HG02588 (cell line): ENCODE results near the gene ZEB1.
"Not testable (repeated sequence)": the region's sequence is repeated elsewhere in the genome, so short reads cannot be mapped to it uniquely, and the experiment has no call there.

ENCODE experiments used
- ATAC-seq: cut with Tn5 transposase; IDR thresholded peaks from one replicate; pipeline ENCODE4 v1.9.1; 2021; ENCODE audit warnings: mild to moderate bottlenecking, moderate library complexity; ENCODE audit not compliant: unreplicated experiment

ZEB1 gene

DNA sequence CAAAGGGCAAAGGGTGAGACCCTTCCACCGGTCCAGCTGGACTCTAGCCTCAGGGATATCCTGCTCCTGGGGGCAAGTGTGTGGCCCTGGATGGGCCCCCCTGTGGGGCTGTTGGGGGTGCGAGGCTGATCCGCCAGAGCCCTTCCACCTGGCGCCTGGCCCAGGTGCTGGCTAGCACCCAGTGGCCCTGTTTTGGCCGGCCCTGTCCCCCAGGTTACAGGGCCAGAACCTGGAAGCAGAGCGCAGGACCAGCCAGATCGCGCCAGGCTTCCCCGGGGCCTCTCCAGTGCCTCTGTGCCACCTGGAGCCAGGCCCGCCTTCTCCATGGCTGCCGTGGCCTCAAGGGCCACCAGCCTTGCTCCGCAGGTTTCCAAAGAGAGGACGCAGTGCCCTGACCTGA is 45.2 kb downstream of the ZEB1 start:
- ATAC-seq, result not testable (repeated sequence)

- ATAC-seq, result no peak
These were observed 47.7 kb downstream of the ZEB1 start for GRCh38 chr10:31366703-31367102.

DNA sequence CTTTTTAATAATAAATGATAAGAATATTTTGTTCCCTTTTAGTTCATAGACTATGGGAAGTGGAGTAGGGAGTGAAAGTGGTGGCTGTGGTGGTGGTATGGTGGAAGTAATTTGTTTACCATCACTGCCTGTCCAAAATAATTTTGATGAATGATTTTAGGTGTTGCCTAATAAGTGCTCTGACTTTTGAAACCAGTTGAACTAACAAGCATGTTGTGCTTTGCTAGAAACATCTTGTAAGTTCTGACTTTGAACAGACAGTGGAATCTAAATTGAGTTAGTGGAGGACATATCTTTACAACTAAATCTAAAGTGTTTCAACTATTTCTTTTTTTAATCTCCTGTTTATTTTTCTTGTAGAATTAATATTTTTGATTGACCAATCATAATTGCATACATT is 49.7 kb downstream of the ZEB1 start:
- no peak for ATAC-seq

- no peak for ATAC-seq
These were observed 53.4 kb downstream of the ZEB1 start for GRCh38 chr10:31372439-31372838.

DNA sequence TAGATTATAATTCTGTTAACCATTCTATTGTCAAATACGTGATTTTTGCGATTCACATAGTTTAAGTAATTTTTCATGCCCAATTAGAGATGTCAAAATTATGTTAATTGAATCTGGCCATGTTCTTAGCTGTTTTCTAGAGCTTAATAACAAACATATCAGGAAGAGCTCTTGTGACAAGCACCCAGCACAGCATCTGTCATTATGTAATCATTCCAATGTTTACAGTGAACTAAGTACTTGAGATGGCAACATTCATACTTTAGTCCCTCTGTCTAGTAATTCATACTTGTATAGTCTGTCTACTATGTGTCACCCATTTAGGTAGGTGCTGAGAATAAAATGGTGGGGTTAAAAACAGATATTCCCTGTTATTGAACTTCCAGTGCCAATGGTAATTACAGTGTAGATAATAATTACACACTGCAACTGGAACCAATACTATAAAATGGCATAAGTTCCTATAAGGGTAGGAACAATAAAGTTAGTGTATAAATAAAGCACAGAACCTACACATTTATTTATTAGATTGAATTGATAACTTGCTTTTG is 55.2 kb downstream of the ZEB1 start:
- no peak for ATAC-seq

DNA sequence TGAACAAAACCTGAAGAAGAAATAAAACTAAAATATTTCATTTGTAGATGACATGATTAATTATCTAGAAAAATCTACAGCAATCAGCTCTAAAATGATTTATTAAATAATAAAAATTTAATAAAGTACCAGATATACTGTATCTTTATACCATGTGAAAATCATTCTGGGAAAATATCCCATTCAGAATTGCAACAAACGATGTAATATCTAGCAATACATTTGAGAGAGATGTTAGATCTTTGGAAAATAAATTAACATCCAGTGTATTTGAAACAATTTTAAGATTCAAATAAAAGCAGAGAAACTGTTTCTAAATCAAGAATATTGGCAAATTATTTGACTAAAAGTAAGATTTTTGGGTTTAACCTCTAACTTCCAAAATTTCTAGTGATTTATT is 62.2 kb downstream of the ZEB1 start:
- ATAC-seq, result no peak

- no peak for ATAC-seq
These were observed 62.8 kb downstream of the ZEB1 start for GRCh38 chr10:31381766-31382316.

GRCh38 chr10:31383810-31384588 is 65.0 kb downstream of the ZEB1 start:
- ATAC-seq, result peak; percentile 96

DNA sequence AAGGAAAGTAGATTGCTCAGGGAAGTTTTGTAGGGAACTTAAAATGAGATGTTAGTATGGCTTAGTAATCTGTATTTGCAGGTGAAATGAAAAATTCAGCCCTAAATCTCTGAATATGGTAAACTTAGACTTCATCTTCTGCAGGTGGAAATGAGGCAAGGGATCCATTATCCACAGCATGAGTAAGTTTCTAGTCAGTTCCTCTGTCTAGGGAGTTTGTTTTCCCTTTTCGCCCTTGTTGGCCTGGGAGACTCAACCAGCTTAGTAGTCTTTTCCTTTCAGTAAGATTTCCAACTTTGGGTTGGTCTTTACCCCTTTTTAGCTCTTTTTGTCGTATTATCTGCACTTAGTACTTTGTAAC is 65.6 kb downstream of the ZEB1 start:
- no peak for ATAC-seq

DNA sequence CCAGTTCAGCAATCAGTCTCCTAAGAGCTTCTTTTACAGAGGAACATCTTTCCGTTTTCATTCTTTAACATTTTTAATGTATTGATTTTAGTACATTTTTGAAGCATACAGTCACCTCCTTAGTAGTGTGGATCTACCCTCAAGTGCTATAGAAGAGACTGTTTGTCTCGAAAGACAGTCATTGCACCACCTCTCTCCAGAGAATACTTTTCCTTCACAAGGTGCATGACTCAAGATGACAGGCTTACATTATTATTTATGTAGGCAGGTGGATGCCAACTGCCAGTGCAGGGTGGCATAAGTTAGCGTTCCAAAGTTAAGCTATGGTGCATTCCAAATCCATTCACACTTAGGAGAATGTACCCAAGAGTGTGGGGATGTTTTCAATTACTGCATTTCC is 71.8 kb downstream of the ZEB1 start:
- ATAC-seq, result no peak

- no peak for ATAC-seq
These were observed 74.8 kb downstream of the ZEB1 start for GRCh38 chr10:31393844-31394243.

DNA sequence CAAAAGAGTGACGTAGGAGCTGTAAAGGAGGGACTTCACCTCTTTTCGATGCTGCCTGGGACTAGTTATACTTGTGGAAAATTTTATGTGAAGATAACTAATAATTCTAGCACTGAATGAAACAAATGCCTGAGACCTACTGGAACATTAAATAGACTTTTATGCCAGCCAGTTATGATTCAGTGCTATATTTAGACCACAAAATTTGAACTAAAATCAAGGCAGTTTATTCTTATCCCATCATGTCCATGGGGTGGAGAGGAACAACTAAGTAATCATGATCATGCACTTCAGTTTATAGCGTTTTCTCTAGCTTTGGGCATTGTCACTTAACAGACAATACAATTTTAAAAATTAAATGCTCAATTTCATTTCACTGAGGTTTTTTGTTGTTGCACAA is 76.7 kb downstream of the ZEB1 start:
- no peak for ATAC-seq

GRCh38 chr10:31396376-31396775 is 77.4 kb downstream of the ZEB1 start:
- ATAC-seq, result no peak

DNA sequence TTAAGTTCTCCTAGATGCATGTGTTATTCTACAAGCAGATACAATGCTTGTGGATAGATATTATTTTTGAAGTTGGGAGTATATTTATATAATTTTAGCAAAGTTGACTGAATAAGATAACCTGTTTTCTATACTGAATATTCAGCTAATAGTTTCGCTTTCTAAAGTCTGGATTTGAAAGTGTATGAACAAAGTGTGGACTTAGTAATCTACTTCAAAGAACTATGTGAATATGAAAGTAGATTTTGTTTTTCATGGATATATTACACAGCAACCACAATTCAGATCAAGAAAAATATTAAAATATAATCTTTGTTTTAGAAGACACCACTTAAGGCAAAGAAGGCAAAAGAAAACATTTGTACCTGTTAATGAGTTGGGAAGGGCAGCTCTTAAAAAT is 78.8 kb downstream of the ZEB1 start:
- ATAC-seq, result no peak

DNA sequence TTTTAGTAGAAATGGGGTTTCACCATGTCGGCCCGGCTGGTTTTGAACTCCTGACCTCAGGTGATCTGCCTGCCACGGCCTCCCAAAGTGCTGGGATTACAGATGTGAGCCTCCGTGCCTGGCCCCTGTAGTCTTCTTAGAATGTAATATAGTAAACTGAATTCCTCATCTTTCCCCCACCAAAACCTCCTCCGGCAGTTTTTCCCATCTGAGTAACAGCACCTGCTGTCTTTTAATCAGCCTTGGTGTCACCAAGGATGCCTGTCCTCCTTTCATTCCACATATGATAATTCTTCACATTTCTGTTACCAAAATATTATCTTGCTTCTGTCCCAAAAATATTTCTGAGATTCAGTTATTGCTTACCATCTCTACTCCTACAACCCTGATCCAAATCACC is 80.2 kb downstream of the ZEB1 start:
- no peak for ATAC-seq

GRCh38 chr10:31399631-31400030 is 80.6 kb downstream of the ZEB1 start:
- ATAC-seq, result no peak

- no peak for ATAC-seq
These were observed 82.3 kb downstream of the ZEB1 start for GRCh38 chr10:31401287-31401686.

DNA sequence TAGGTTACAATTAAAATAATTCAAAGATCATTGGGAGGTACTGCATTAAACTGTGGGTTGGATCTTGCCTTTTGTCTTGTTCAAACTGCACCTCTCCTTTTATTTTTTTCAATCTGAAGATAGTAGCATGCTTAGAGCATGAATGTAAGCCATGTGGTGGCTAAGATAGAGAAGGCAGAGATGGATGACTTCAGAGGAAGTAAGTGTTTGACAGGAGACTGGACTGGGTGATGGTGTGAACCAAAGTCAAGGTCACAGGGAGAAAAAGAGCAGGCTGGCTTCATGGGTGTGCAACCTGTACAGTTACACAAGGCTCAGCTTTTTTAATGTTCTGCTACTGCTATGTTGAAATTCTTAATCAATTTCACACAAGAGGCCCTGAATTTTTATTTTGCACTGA is 85.6 kb downstream of the ZEB1 start:
- no peak for ATAC-seq

- ATAC-seq, result not testable (repeated sequence)
These were observed 86.8 kb downstream of the ZEB1 start for GRCh38 chr10:31405829-31406228.

GRCh38 chr10:31412397-31412796 is 93.4 kb downstream of the ZEB1 start:
- ATAC-seq, result not testable (repeated sequence)

- no peak for ATAC-seq
These were observed 94.3 kb downstream of the ZEB1 start for GRCh38 chr10:31413325-31413724.

GRCh38 chr10:31418481-31418880 is 99.5 kb downstream of the ZEB1 start:
- no peak for ATAC-seq
